ENCODE measurements around the gene CCDC34.

DNA sequence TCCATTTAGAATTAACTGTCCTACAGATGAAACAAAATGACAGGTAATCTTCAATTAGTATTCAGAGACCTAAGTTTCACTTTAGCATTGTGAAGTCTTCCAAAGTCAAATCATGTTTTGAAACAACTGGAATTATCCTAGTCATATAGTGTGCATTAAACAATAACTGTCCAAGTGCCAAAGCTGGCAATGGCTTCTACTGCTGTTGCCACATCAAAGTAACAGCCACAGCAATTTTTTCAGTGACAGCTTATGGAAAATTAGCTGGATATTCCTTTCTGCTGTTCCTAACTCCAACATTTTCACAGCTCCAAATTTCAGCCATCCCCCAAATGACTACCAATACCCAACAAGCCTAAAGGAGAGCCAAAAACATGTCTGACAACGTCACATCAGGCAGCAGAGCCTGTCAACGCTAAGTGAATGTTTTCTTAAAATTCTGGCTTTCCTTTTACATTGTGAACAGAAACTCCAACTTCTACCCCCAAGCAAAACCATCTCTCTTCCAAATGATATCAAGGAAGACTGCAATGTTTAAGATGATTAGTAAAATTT is 45.3 kb upstream of the CCDC34 start:
- TF ChIP-seq, protein P1, sequence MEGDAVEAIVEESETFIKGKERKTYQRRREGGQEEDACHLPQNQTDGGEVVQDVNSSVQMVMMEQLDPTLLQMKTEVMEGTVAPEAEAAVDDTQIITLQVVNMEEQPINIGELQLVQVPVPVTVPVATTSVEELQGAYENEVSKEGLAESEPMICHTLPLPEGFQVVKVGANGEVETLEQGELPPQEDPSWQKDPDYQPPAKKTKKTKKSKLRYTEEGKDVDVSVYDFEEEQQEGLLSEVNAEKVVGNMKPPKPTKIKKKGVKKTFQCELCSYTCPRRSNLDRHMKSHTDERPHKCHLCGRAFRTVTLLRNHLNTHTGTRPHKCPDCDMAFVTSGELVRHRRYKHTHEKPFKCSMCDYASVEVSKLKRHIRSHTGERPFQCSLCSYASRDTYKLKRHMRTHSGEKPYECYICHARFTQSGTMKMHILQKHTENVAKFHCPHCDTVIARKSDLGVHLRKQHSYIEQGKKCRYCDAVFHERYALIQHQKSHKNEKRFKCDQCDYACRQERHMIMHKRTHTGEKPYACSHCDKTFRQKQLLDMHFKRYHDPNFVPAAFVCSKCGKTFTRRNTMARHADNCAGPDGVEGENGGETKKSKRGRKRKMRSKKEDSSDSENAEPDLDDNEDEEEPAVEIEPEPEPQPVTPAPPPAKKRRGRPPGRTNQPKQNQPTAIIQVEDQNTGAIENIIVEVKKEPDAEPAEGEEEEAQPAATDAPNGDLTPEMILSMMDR (IDR thresholded peaks at IDR 0.05), result no peak
- TF ChIP-seq POLR2A (IDR thresholded peaks at IDR 0.05), result no peak

All from testis (tissue), 2 donors.